ENCODE measurements around the gene ARMC8.
"Not testable (repeated sequence)": the region's sequence is repeated elsewhere in the genome, so short reads cannot be mapped to it uniquely, and the experiment has no call there.

The ARMC8 gene
- 53.1 to 77.8 (median 63.8) reads per million in 4 donors for total RNA-seq

- peak in 3 of 5 donors; percentile 19 to 47 (median 22) for DNase-seq
These were observed at the start of gene ARMC8 for GRCh38 chr3:138187296-138188012. TSS of gene ARMC8 (plus strand) at chr3:138187301. CDS start at chr3:138187555, 254 bp downstream.

- no peak for DNase-seq
These were observed 49.2 kb upstream of the ARMC8 start for GRCh38 chr3:138137861-138138260.

- no peak for DNase-seq
These were observed 47.4 kb upstream of the ARMC8 start for GRCh38 chr3:138139691-138140090.

GRCh38 chr3:138140940-138141339, 46.2 kb upstream of the ARMC8 start:
- DNase-seq, result no peak

- DNase-seq, result not testable (repeated sequence)
These were observed 44.9 kb upstream of the ARMC8 start for GRCh38 chr3:138142181-138142580.

GRCh38 chr3:138148503-138148902, 38.6 kb upstream of the ARMC8 start:
- no peak for DNase-seq

GRCh38 chr3:138154534-138154933, 32.6 kb upstream of the ARMC8 start:
- DNase-seq, result no peak

GRCh38 chr3:138157743-138158142, 29.4 kb upstream of the ARMC8 start:
- no peak for DNase-seq

- no peak for DNase-seq
These were observed 22.0 kb upstream of the ARMC8 start for GRCh38 chr3:138165061-138165460.

- no peak for DNase-seq
These were observed 14.5 kb upstream of the ARMC8 start for GRCh38 chr3:138172625-138173024.

- DNase-seq, result no peak
These were observed 13.2 kb upstream of the ARMC8 start for GRCh38 chr3:138173769-138174420.

- peak; percentile 45 to 80 (median 67) for DNase-seq
These were observed 12.5 kb upstream of the ARMC8 start, which contains the start of gene DBR1 for GRCh38 chr3:138174421-138175131. TSS of gene DBR1 (minus strand) at chr3:138174921. CDS start at chr3:138174795, 126 bp downstream.

GRCh38 chr3:138180375-138181029, 6.6 kb upstream of the ARMC8 start:
- DNase-seq, result peak in 2 of 5 donors; percentile 5 to 44

- no peak for DNase-seq
These were observed 2.1 kb upstream of the ARMC8 start for GRCh38 chr3:138184994-138185393.

GRCh38 chr3:138186221-138186620, 880 bp upstream of the ARMC8 start:
- no peak for DNase-seq

GRCh38 chr3:138186803-138187295, 252 bp upstream of the ARMC8 start:
- DNase-seq, result peak; percentile 77 to 91 (median 85)

- DNase-seq, result peak in 1 of 5 donors; percentile 31
These were observed 1.1 kb downstream of the ARMC8 start for GRCh38 chr3:138188013-138188730.

GRCh38 chr3:138195481-138195880, 8.4 kb downstream of the ARMC8 start:
- DNase-seq, result no peak

GRCh38 chr3:138196023-138196422, 8.9 kb downstream of the ARMC8 start:
- no peak for DNase-seq

GRCh38 chr3:138197058-138197457, 10.0 kb downstream of the ARMC8 start:
- DNase-seq, result no peak

GRCh38 chr3:138197524-138197923, 10.4 kb downstream of the ARMC8 start:
- DNase-seq, result no peak

- DNase-seq, result no peak
These were observed 12.8 kb downstream of the ARMC8 start for GRCh38 chr3:138199851-138200250.

Data from T-helper 1 cell (primary cell).